ENCODE data around the gene PTPRN2.

- no peak for TF ChIP-seq CTCF (conservative IDR thresholded peaks at IDR 0.05; ENCODE audit: low read depth, low read length)
- TF ChIP-seq EZH2 (IDR thresholded peaks at IDR 0.05; ENCODE audit: borderline replicate concordance, low read depth, low read length, poor library complexity, severe bottlenecking) = no peak
Observed at GRCh38 chr7:158558816-158559215, 28.8 kb downstream of the PTPRN2 start.

All from A673 (cell line).